ENCODE measurements around the gene CILP2. TPM values are rescaled to one million over a fixed set of nuclear protein-coding genes. Genes with fewer than 3 reads are reported as not detected.

Gene CILP2
- total and polyA plus RNA-seq, 2 experiments from 2014 or later: 0.11 to 0.48 TPM

DNA sequence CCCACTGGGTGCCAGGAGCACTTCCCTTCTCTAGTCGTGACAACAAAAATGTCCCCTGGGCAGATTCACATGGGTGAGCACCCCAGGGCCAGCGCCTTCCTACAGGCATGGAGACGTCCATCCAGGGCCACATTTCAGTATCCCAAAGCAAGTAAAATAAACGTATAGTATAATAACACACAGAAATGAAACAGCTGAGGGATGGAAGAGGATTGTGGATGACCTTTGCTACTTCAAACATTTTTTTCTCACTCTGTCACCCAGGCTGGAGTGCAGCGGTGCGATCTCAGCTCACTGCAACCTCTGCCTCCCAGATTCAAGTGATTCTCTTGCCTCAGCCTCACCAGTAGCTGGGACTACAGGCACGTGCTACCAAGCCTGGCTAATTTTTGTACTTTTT, 28.2 kb downstream of the CILP2 start:
- in situ Hi-C loops (cut with MboI): no loop called here
- H3K27ac ChIP-seq: no peak overlapping the region
- no peaks in the 10 kb centered on the region for H3K4me1 ChIP-seq (ENCODE audit: insufficient read depth)
- H3K79me2 ChIP-seq (ENCODE audit: insufficient read depth): no peaks in the 10 kb centered on the region
- H3K9me3 ChIP-seq (ENCODE audit: low read depth): no peaks in the 10 kb centered on the region
- DNase-seq: no peak
- H3K4me3 ChIP-seq: no peak overlapping the region
- no peak overlapping the region for H3K9ac ChIP-seq
- no peaks in the 10 kb centered on the region for H4K20me1 ChIP-seq (ENCODE audit: insufficient read depth)
- no peaks in the 10 kb centered on the region for H3F3A ChIP-seq (ENCODE audit: insufficient read depth)
- no peaks in the 10 kb centered on the region for H3K36me3 ChIP-seq (ENCODE audit: low read depth)
- no peak overlapping the region for H2AFZ ChIP-seq
- TF ChIP-seq EZH2 (IDR thresholded peaks at IDR 0.05; ENCODE audit: insufficient read depth, poor library complexity, severe bottlenecking): no peak
- TF ChIP-seq EZH2phosphoT487 (IDR thresholded peaks at IDR 0.05; ENCODE audit: insufficient read depth, low read depth): no peak
- no peaks in the 10 kb centered on the region for H3K27me3 ChIP-seq (replicated peaks; ENCODE audit: insufficient read depth)
- H3K9me2 ChIP-seq (ENCODE audit: insufficient read depth): no peaks in the 10 kb centered on the region
- H3K4me2 ChIP-seq (ENCODE audit: unreplicated experiment): no peak overlapping the region
- 74 to 75% methylated on average over 7 of the region's 7 CpGs for WGBS, 2 experiments (ENCODE audit: low coverage in 1 of 2, low lambda C conversion rate in 2 of 2, missing lambda C conversion rate in 2 of 2)

DNA sequence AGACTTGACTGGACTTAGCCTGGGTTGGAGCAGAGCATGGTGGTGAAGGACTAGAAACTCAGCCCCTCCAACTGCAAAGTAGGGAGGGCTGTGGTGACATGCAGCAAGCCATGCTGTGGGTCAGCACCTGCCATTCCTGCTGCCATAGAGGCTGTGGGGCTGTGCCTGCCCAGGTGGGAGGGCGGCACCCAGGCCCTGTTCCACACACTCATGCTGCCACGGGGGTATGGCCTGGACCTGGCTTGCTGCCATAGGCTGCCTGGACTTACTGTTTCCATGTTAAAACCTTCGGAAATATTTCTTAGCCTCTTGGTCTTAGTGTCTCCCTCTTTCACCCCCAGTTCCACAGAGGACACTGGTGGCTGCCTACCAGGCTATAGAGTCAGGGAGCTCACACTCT, 29.3 kb downstream of the CILP2 start:
- in situ Hi-C loops (cut with MboI): no loop called here
- no peaks in the 10 kb centered on the region for H3F3A ChIP-seq (ENCODE audit: insufficient read depth)
- no peak overlapping the region for H2AFZ ChIP-seq
- no peaks in the 10 kb centered on the region for H3K36me3 ChIP-seq (ENCODE audit: low read depth)
- H3K27ac ChIP-seq: no peak overlapping the region
- no peaks in the 10 kb centered on the region for H4K20me1 ChIP-seq (ENCODE audit: insufficient read depth)
- H3K79me2 ChIP-seq (ENCODE audit: insufficient read depth): no peaks in the 10 kb centered on the region
- H3K9me3 ChIP-seq (ENCODE audit: low read depth): no peaks in the 10 kb centered on the region
- no peak overlapping the region for H3K4me2 ChIP-seq (ENCODE audit: unreplicated experiment)
- H3K9me2 ChIP-seq (ENCODE audit: insufficient read depth): no peaks in the 10 kb centered on the region
- TF ChIP-seq EZH2 (IDR thresholded peaks at IDR 0.05; ENCODE audit: insufficient read depth, poor library complexity, severe bottlenecking) (no peak), EZH2phosphoT487 (IDR thresholded peaks at IDR 0.05; ENCODE audit: insufficient read depth, low read depth) (no peak)
- H3K27me3 ChIP-seq (replicated peaks; ENCODE audit: insufficient read depth): no peaks in the 10 kb centered on the region
- WGBS, 2 experiments (ENCODE audit: low coverage in 1 of 2, low lambda C conversion rate in 2 of 2, missing lambda C conversion rate in 2 of 2): 77 to 83% methylated on average over 3 of the region's 3 CpGs
- no peak overlapping the region for H3K9ac ChIP-seq
- H3K4me1 ChIP-seq (ENCODE audit: insufficient read depth): no peaks in the 10 kb centered on the region
- no peak overlapping the region for H3K4me3 ChIP-seq
- DNase-seq: no peak

DNA sequence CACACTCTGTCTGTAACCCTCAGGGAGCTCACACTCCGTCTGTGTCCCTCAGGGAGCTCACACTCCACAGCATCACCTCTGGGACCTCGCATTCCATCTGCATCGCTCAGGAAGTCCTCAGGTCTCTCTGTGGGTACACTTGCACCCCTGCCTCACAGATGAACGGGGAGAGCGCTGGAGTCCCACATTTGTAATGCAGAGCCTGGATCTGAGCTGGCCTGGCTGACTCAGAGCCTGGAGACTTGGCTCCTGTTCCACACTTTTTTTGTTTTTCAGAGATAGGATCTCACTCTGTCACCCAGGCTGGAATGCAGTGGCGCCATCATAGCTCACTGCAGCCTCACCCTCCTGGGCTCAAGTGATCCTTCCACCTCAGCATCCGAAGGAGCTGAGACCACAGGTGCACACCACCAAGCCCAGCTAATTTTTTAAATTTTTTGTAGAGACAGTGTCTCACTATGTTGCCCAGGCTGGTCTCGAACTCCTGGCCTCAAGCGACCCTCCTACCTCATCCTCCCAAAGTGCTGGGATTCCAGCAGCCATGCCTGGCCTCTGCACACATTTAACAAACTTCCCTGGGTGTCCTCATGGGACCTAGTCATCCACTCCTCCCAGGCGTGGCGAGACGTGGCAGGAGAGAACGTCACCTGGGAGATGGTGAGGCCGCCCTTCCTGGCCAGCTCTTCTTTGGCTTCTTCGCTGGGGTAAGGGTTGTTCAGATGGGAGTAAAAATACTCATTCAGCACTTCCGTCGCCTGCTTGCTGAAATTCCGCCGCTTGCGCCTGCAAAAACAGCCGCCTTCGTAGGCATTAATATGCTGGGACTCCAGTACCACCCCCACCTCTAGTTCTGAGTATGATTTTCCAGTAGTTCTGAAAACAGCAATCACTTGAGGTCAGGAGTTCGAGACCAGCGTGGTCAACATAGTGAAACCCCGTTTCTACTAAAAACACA, 31.0 kb downstream of the CILP2 start:
- peak; percentile 82 for DNase-seq
- H3K4me1 ChIP-seq (ENCODE audit: insufficient read depth): no peaks in the 10 kb centered on the region
- H3K36me3 ChIP-seq (ENCODE audit: low read depth): no peaks in the 10 kb centered on the region
- H3F3A ChIP-seq (ENCODE audit: insufficient read depth): no peaks in the 10 kb centered on the region
- H3K9me2 ChIP-seq (ENCODE audit: insufficient read depth): no peaks in the 10 kb centered on the region
- no peak overlapping the region for H2AFZ ChIP-seq
- H4K20me1 ChIP-seq (ENCODE audit: insufficient read depth): no peaks in the 10 kb centered on the region
- in situ Hi-C loops (cut with MboI): no loop called here
- no peak for TF ChIP-seq EZH2phosphoT487 (IDR thresholded peaks at IDR 0.05; ENCODE audit: insufficient read depth, low read depth)
- TF ChIP-seq EZH2 (IDR thresholded peaks at IDR 0.05; ENCODE audit: insufficient read depth, poor library complexity, severe bottlenecking): no peak
- 89 to 91% methylated on average over 25 of the region's 25 CpGs for WGBS, 2 experiments (ENCODE audit: low coverage in 1 of 2, low lambda C conversion rate in 2 of 2, missing lambda C conversion rate in 2 of 2)
- no peak overlapping the region for H3K9ac ChIP-seq
- no peak overlapping the region for H3K27ac ChIP-seq
- no peak overlapping the region for H3K4me2 ChIP-seq (ENCODE audit: unreplicated experiment)
- H3K79me2 ChIP-seq (ENCODE audit: insufficient read depth): no peaks in the 10 kb centered on the region
- no peaks in the 10 kb centered on the region for H3K27me3 ChIP-seq (replicated peaks; ENCODE audit: insufficient read depth)
- no peak overlapping the region for H3K4me3 ChIP-seq
- H3K9me3 ChIP-seq (ENCODE audit: low read depth): no peaks in the 10 kb centered on the region

DNA sequence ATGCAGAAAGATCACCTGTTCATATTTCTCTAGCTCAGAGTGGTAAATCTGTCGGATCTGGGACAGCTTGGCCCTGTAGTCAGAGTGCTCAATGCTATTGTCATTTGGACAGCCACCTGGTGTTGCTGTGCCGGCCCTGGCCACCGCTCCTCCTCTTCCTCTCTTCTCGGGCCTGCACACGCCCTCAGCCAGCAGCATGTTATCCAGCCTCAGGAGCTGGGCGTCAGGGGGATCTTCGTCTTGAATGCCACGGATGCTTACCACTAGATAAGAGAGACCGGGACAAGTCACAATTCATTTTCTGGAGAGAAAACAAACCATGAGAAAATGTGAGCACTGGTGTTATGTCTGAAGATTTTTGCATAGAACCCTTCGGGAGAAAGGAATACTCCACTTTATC, 32.5 kb downstream of the CILP2 start:
- TF ChIP-seq EZH2phosphoT487 (IDR thresholded peaks at IDR 0.05; ENCODE audit: insufficient read depth, low read depth) (no peak), EZH2 (IDR thresholded peaks at IDR 0.05; ENCODE audit: insufficient read depth, poor library complexity, severe bottlenecking) (no peak)
- Histone ChIP-seq H3K27ac (no peak overlapping the region), H3K9me3 (ENCODE audit: low read depth) (no peaks in the 10 kb centered on the region), H4K20me1 (ENCODE audit: insufficient read depth) (no peaks in the 10 kb centered on the region), H3K9me2 (ENCODE audit: insufficient read depth) (no peaks in the 10 kb centered on the region), H3F3A (ENCODE audit: insufficient read depth) (no peaks in the 10 kb centered on the region), H3K79me2 (ENCODE audit: insufficient read depth) (no peaks in the 10 kb centered on the region), H3K4me2 (ENCODE audit: unreplicated experiment) (no peak overlapping the region), H3K4me3 (no peak overlapping the region), H3K27me3 (replicated peaks; ENCODE audit: insufficient read depth) (no peaks in the 10 kb centered on the region), H3K4me1 (ENCODE audit: insufficient read depth) (no peaks in the 10 kb centered on the region), H2AFZ (no peak overlapping the region), H3K36me3 (ENCODE audit: low read depth) (no peaks in the 10 kb centered on the region), H3K9ac (no peak overlapping the region)
- 82 to 87% methylated on average over 10 of the region's 10 CpGs for WGBS, 2 experiments (ENCODE audit: low coverage in 1 of 2, low lambda C conversion rate in 2 of 2, missing lambda C conversion rate in 2 of 2)
- no peak for DNase-seq
- in situ Hi-C loops (cut with MboI): no loop called here

All from GM23248 (cell line).